ENCODE results near the gene EVX2.

EVX2 gene

GRCh38 chr2:176083796-176084261 is at the start of gene EVX2:
Gene EVX2, minus strand, starts transcription at chr2:176083962. Its CDS starts 186 bp downstream, at chr2:176083776.
- no peak for DNase-seq

- DNase-seq: no peak
Observed at GRCh38 chr2:176133389-176133788, 49.6 kb upstream of the EVX2 start.

- no peak for DNase-seq
Observed at GRCh38 chr2:176132205-176133171, 48.7 kb upstream of the EVX2 start.

GRCh38 chr2:176131848-176132158 is 48.0 kb upstream of the EVX2 start:
- no peak for DNase-seq

GRCh38 chr2:176130957-176131847 is 47.4 kb upstream of the EVX2 start:
- DNase-seq: no peak

GRCh38 chr2:176130147-176130956 is 46.6 kb upstream of the EVX2 start:
- DNase-seq: peak; percentile 48

GRCh38 chr2:176129813-176130146 is 46.0 kb upstream of the EVX2 start:
- peak; percentile 65 for DNase-seq

GRCh38 chr2:176128982-176129796 is 45.4 kb upstream of the EVX2 start, which contains the start of gene HOXD8:
Gene HOXD8, plus strand, starts transcription at chr2:176129705. Its CDS starts 662 bp downstream, at chr2:176130367.
- DNase-seq: peak; percentile 76

- DNase-seq: no peak
Observed at GRCh38 chr2:176128172-176128981, 44.6 kb upstream of the EVX2 start.

- DNase-seq: no peak
Observed at GRCh38 chr2:176127774-176128072, 44.0 kb upstream of the EVX2 start.

GRCh38 chr2:176126929-176127773 is 43.4 kb upstream of the EVX2 start:
- peak; percentile 58 for DNase-seq

- no peak for DNase-seq
Observed at GRCh38 chr2:176125772-176126054, 42.0 kb upstream of the EVX2 start.

GRCh38 chr2:176124947-176125771 is 41.4 kb upstream of the EVX2 start:
- DNase-seq: no peak

- no peak for DNase-seq
Observed at GRCh38 chr2:176124110-176124946, 40.6 kb upstream of the EVX2 start.

GRCh38 chr2:176123411-176124109 is 39.8 kb upstream of the EVX2 start:
- DNase-seq: no peak

- DNase-seq: peak; percentile 33
Observed at GRCh38 chr2:176122683-176123410, 39.1 kb upstream of the EVX2 start, which contains the start of gene HOXD9. Gene HOXD9, plus strand, starts transcription at chr2:176122719. Its CDS starts 50 bp downstream, at chr2:176122769.
